GM19324 (cell line): ENCODE data around the gene ARHGAP9.
A peak's percentile ranks its signal among the peaks of the same experiment; 100 is the strongest.

Experiments
- ATAC-seq: cut with Tn5 transposase; IDR thresholded peaks from one replicate; pipeline ENCODE4 v1.9.1; 2021; ENCODE audit warnings: mild to moderate bottlenecking, moderate library complexity; ENCODE audit not compliant: unreplicated experiment, low FRiP score

ARHGAP9 gene

GRCh38 chr12:57479376-57480115, at the start of gene ARHGAP9:
TSS of gene ARHGAP9 (minus strand) at chr12:57479866. CDS start at chr12:57479406, 460 bp downstream.
- no peak for ATAC-seq

- ATAC-seq = no peak
Observed at GRCh38 chr12:57528831-57529555, 49.3 kb upstream of the ARHGAP9 start.

- no peak for ATAC-seq
Observed at GRCh38 chr12:57528176-57528575, 48.5 kb upstream of the ARHGAP9 start.

- no peak for ATAC-seq
Observed at GRCh38 chr12:57527184-57527583, 47.5 kb upstream of the ARHGAP9 start.

GRCh38 chr12:57526477-57527126, 46.9 kb upstream of the ARHGAP9 start:
- ATAC-seq = no peak

GRCh38 chr12:57525615-57526383, 46.1 kb upstream of the ARHGAP9 start:
- ATAC-seq = no peak

GRCh38 chr12:57524814-57525614, 45.3 kb upstream of the ARHGAP9 start:
- ATAC-seq = no peak

- ATAC-seq = no peak
Observed at GRCh38 chr12:57523706-57524614, 44.3 kb upstream of the ARHGAP9 start.

GRCh38 chr12:57522887-57523705, 43.4 kb upstream of the ARHGAP9 start:
- ATAC-seq = no peak

- ATAC-seq = peak; percentile 49
Observed at GRCh38 chr12:57522011-57522886, 42.6 kb upstream of the ARHGAP9 start, which contains the start of gene MBD6. TSS of gene MBD6 (plus strand) at chr12:57522824. CDS start at chr12:57524304, 1,480 bp downstream.

- no peak for ATAC-seq
Observed at GRCh38 chr12:57521525-57522010, 41.9 kb upstream of the ARHGAP9 start.

GRCh38 chr12:57520053-57520818, 40.6 kb upstream of the ARHGAP9 start, which contains the start of gene DDIT3:
TSS of gene DDIT3 (minus strand) at chr12:57520514. CDS start at chr12:57517406, 3,108 bp downstream.
- peak; percentile 73 for ATAC-seq

GRCh38 chr12:57519796-57520052, 40.1 kb upstream of the ARHGAP9 start:
- no peak for ATAC-seq

GRCh38 chr12:57518920-57519795, 39.5 kb upstream of the ARHGAP9 start:
- ATAC-seq = no peak
